HG03571 (cell line): ENCODE measurements around the gene NHEJ1.
"Not testable (repeated sequence)": the region's sequence is repeated elsewhere in the genome, so short reads cannot be mapped to it uniquely, and the experiment has no call there.

ENCODE experiments used
- ATAC-seq: cut with Tn5 transposase; IDR thresholded peaks from one replicate; pipeline ENCODE4 v1.9.1; 2021; ENCODE audit not compliant: unreplicated experiment

NHEJ1 gene, protein sequence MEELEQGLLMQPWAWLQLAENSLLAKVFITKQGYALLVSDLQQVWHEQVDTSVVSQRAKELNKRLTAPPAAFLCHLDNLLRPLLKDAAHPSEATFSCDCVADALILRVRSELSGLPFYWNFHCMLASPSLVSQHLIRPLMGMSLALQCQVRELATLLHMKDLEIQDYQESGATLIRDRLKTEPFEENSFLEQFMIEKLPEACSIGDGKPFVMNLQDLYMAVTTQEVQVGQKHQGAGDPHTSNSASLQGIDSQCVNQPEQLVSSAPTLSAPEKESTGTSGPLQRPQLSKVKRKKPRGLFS

DNA sequence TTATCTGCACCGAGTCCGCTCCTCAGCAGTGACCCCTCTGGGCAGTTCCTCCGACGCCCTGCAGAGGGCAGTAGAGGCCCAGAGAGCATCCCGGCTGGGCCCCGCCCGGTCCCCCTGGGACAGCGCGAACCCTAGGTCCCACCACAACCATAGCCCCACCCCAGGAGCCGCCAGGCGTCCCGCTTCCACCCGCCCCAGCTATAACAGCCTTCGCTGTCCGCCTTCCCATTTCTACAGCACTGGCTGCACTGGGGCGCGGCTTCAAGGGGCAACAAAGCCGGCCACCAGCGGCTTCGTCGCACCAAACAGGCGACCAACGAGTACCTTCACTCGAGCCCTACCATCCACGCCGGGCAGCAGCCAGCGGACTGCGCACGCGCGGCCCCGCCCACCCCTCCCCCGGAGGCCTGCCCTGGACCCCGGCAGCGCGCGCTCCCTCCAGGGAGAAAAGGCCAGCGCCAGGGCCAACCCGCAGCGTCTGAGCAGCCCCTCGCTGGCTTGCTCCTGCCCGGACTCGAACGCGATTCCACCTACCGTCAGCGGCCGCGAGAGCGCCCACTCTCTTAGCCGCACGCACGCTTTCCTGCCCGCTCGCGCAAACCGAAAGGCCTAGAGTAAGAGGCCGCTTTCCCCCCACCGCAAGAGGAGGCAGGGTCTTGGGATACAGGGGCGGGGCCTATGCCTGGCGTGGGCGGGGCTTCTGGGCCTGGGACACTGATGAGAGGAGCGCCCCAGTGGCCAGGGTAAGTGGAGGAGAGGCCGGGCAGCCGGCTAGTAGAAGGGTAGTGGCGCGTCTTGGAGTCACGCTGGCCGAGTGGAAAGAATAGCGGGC lies at the start of gene NHEJ1:
NHEJ1 (minus strand) TSS at position 630 of the 832 bp plus-strand sequence. CDS start 2,453 bp downstream, outside the sequence.
- ATAC-seq, result peak; percentile 85

DNA sequence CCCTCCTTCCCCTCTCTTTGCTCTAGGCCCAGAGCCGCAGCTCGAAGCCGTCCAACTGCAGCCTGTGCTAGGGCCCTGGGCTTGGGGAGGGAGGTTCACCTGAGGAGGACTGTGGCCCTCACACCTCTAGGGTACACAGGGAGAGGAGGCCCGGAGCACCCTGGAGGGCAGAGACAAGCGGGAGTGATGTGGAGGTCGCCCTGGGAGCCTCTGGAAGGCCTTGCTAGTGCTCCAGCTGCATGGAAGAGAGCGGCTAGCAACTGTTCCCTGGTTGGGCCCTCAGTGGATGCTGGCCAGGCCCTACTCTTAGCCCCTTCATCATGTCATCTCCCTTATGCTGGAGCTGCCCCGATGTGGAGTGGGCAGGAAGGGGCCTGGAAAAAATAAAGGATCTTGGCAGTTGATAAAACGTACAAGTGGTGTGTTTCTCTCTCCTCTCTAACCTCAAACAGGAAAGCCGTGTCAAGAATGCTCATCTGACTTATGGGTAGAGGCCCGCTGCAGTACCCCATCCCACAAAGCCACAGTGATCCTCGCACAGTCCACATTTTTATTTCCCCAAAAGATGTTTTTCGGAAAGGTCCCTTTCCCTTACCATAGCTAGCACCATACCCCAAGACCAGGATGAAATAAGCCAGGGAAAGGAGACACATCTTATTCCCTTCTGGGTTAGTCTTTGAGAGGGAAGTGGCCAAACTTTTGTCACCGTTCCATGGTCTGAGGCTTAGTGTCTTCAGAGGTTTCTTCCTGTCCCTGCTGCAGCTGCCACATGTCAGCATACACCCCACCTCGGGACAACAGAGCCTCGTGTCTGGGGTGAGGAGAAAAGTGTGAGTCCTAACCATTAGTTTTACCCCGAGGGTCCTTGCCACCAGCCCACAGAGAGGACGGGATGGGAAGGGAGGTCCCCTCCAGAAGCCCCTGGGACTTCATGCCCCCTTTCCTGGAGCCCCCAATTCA lies 48.9 kb upstream of the NHEJ1 start:
- ATAC-seq, result no peak

DNA sequence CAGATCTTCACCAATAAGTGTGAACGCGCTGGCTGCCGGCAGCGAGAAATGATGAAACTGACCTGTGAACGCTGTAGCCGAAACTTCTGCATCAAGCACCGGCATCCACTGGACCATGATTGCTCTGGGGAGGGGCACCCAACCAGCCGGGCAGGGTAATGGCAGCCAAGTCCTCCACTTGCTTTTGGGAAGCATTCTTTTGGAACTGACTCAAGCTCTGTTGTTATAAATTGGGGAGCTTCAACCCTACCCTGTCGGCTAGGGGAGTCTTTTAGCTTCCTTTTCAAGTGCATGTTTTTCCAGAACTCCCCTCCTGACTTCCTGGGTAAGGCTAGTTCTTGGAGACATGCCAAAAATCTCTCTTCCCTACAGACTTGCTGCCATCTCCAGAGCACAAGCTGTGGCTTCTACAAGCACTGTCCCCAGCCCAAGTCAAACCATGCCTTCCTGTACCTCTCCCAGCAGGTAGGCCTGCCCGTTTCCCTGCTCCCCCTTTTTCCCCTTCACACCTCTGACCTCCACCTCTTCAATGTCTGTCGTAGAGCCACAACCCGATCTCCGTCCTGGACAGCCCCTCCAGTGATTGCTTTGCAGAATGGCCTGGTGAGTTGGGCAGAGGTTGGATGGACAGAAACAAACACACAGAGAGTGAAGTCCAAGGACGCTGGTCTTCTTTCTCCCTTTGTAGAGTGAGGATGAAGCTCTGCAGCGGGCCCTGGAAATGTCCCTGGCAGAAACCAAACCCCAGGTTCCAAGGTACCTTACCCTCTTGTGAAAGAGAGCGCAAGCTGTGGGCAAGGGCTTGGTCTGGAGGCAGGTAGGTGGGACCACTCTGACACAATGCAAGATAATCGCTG lies 47.5 kb upstream of the NHEJ1 start:
- ATAC-seq, result no peak

DNA sequence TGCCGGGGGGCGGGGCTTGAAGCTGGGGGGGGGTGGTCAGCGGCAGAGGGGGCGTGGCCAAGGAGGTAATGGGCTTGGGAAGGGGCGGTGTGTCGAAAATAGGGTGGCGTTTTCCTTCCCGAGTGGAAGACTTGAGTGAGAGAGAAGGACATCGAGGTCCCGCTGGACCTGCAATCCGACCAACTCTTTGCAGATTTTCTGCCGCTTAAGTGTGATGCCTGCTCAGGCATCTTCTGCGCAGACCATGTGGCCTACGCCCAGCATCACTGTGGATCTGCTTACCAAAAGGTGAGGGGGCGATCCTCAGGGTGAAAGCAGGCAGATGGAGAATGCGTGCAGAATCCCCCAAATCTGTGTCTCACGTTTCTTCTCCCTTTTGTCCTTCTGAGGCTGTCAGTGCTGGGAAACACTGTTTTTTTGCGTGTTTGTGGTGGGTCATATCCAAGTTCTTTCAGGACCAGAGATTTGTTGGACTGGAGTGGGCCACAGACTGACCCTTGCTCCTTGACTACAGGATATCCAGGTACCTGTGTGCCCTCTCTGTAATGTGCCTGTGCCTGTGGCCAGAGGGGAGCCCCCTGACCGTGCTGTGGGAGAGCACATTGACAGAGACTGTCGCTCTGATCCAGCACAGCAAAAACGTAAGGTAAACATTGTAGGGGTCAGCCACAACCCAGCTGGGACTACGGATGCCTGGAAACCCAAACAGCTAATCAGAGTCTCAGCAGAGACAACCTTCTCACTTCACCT lies 46.7 kb upstream of the NHEJ1 start:
- ATAC-seq, result no peak

DNA sequence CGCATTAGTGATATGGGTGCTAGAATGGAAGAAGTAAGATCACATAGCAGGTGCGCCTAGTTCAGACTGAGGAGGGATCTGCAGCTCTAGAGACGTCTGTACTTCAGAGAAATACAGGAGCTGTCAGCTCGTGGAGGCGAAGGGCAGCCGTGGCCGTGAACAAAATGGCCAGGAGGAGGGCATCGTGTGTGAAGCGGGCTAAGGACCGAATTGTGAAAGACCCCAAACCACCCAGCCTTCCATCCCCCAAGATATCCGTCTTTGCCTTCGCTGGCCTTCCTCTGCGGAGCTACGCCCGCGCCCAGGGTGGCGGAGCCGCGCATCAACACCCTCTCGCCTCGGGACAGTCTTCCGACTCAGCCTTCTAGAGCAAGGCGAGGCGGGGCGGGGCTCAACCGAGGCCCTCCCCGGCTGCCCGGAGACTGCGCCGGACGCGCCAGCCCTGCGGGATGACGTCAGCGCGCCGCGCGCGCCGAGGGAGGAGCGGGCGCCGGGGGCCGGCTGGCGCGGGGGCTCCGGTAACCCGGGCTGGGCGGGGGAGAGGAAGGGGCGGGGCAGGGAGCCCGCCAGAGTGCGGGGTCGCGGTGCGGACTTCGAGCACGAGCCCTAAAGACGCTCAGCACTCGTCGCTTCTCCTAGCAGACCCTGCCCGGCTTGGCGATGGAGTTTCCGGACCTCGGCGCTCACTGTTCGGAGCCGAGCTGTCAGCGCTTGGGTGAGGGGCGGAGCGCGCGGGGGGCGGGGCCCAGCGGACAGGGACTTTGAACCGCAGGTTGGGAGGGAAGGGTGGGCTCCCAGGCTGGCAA lies 45.9 kb upstream of the NHEJ1 start, which contains the start of gene ZFAND2B:
ZFAND2B (plus strand) TSS at position 455 of the 806 bp plus-strand sequence; CDS start at position 661, 206 bp downstream.
- ATAC-seq, result peak; percentile 97

DNA sequence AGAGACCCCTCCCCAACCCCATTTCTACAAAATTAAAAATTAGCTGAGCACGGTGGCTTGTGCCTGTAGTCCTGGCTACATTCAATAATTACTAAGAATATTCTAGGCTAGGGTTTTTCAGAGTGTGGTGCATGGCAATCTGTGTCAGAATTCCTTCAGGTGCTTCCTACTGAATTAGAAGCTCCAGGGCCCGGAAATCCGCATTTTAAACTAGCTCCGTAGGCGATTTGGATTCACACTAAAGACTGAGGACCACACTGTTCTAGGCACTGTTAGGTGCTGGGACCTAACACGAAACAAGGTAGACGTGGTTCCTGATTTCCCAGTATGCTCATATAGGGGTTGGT lies 45.3 kb upstream of the NHEJ1 start:
- no peak for ATAC-seq

DNA sequence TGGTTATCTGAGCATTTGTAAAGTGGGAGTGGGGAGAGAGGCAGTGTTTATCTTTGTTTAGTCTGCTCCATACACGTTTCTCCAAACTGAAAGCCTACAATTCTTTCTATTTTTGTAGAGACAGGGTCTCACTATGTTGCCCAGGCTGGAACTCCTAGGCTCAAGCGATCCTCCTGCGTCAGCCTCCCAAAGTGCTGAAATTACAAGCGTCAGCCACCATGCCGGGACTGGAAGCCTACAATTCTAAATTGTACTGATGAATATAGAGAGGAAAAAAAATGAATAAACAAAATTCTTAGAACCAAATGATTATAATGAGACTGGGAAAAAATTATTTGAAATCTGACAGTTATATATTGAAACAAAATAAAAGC lies 44.5 kb upstream of the NHEJ1 start:
- no peak for ATAC-seq

DNA sequence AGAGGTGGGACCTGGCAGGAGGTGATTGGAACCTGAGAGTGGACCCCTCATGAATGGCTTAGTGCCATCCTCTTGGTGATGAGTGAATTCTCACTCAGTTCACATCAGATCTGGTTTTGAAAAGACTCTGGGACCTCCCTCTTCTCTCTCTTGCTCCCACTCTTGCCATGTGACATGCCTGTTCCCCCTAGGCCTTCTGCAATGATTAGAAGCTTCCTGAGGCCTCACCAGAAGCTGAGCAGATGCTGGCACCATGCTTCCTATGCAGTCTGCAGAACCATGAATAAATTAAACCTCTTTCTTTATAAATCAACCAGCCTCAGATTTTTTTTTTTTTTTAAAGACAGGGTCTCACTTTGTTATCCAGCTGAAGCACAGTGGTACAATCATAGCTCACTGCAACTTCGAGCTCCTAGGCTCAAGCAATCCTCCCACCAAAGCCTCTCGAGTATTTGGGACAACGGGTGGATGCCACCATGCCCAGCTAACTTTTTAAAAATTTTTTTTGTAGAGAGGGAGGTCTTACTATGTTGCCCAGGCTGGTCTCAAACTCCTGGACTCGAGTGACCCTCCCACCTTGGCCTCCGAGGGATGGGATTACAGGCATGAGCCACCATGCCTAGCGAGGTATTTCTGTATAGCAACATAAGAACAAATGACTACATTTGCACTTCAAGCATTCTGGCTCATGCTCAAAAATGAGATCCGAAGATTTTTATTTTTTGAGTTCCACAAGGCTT lies 44.0 kb upstream of the NHEJ1 start:
- no peak for ATAC-seq

DNA sequence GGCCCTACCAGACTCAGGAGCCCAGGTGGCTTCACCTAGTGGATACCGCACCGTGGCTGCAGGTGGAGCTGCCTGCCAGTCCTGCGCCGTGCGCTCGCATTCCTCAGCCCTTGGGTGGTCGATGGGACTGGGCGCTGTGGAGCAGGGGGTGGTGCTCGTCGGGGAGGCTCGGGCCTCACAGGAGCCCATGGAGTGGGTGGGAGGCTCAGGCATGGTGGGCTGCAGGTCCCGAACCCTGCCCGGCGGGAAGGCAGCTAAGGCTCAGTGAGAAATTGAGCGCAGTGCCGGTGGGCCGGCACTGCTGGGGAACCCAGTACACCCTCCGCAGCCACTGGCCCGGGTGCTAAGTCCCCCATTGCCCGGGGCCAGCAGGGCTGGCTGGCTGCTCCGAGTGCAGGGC lies 40.7 kb upstream of the NHEJ1 start:
- not testable (repeated sequence) for ATAC-seq

DNA sequence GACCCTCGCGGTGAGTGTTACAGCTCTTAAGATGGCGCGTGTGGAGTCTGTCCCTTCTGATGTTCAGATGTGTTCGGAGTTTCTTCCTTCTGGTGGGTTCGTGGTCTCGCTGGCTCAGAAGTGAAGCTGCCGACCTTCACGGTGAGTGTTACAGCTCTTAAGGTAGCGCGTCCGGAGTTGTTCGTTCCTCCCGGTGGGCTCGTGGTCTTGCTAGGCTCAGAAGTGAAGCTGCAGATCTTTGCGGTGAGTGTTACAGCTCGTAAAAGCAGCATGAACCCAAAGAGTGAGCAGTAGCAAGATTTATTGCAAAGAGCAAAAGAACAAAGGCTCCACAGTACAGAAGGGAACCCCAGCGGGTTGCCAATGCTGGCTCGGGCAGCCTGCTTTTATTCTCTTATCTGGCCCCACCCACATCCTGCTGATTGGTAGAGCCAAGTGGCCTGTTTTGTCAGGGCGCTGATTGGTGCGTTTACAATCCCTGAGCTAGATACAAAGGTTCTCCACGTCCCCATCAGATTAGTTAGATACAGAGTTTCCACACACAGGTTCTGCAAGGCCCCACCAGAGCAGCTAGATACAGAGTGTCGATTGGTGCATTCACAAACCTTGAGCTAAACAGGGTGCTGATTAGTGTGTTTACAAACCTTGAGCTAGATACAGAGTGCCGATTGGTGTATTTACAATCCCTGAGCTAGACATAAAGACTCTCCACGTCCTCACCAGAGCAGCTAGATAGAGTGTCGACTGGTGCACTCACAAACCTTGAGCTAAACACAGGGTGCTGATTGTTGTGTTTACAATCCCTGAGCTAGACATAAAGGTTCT lies 40.1 kb upstream of the NHEJ1 start:
- not testable (repeated sequence) for ATAC-seq

DNA sequence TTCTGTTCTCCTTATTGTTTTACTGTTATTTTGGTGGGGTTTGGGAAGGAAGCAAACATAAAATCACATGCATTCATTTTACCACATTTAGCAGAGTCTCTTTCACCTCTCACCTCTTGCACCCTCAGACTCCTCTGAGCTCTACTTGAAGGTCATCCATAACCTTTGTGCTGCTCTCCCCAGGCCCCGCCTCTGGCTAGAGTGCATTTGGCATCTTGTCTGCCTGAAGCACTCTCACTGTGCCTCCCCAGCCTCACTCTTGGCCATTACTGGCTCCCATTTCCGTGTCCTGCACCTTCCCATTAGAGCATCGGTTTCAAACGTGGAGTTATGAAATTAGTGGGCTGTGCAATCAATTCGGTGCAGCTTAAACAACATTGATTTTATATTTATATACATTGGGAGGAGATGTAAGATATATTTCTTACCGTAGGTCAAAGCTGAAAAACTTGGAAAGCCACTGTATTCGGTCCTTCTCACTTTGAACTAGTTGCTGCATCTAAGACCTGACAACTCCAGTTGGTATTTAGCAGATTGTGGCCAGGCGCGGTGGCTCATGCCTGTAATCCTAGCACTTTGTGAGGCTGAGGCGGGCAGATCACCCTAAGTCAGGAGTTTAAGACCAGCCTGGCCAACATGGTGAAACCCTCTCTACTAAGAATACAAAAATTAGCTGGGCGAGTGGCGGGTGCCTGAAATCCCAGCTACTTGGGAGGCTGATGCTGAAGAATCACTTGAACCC lies 39.0 kb upstream of the NHEJ1 start:
- ATAC-seq, result no peak

DNA sequence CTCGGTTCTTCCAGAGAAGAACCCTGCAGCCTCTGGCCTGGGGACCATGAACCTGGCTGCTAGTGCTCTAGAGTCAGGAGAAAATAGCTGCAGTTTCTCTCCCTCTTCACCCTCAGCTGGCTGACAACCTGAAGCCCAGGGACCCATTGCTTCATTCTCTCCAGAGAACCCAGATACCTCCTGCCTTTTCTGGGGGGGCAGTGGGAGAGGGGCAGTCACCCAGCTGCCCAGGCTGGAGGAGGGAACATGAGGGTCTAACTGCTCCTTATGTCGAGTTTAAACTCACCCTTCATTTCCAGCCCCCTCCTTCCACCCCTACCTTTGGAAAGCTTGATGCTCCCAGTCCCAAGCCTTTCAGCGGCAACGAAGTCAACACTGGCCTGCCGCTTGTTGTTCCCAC lies 38.4 kb upstream of the NHEJ1 start:
- ATAC-seq, result no peak

DNA sequence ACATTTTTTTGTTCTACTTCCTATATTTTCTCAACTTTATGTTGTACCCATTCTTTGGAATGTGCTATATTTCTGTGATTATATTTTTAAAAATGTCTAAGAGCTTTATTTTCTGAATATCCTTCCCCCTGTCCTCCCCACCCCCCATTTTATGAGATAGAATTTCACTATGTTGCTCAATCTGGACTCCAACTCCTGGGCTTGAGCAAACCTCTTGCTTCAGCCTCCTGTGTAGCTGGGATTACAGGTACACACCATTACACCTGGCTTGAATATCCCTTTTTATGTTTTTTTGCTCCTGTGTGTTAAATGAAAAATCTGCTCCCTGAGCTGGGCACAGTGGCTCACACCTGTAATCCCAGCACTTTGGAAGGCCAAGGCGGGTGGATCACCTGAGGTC lies 36.8 kb upstream of the NHEJ1 start:
- no peak for ATAC-seq

DNA sequence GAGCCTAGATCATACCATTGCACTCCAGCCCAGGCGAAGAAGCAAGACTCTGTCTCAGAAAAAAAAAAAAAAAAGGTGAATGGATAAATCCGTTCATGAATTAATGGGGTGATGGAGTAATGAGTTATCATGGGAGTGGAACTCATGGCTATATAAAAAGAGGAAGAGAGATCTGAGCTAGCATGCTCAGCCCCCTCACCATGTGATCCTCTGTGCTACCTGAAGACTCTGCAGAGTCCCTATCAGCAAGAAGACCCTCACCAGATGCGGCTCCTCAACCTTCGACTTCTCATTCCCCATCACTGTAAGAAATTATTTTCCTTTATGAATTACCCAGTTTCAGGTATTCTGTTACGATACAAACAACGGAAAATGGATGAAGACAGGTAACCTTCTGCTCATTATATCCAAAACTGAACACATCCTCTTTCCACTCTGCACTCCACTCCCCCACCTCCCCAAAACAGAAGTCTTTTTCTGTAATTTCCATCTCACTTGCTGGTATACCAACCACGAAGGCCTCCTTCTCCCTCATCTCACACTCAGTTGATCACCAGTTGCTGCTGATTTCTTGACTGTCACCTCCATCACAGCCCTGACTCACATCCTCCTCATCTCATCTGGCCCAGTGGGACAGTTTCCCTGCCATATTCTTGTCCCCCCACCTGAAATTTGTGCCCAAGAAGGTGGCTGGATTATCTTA lies 26.3 kb upstream of the NHEJ1 start:
- no peak for ATAC-seq

DNA sequence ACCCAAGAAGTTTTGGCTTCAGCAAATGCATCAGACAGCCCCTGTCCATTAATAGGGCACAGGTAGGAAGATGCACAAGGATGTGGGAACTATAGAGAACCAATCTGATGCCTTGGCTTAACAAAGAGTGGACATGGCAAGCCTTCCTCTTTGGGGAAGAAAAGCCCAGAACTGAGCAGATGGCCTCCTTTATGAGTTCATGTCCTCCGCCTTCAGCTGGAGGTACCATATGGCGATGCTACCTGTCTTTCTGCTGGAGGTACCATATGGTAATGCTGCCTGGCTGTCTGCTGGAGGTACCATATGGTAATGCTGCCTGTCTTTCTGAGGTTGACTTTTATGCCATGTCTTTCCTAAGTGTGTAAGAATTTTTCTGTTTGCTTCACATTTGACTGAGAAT lies 23.5 kb upstream of the NHEJ1 start:
- ATAC-seq, result no peak
